B cell (primary cell): ENCODE results near the gene GJA9. TPM values are rescaled to one million over a fixed set of nuclear protein-coding genes. Genes with fewer than 3 reads are reported as not detected.

Source experiments
- ATAC-seq: fragments of 200-7000 bp; cut with Tn5 transposase; one replicate; pipeline ENCODE4 v1.10.0; 2021; ENCODE audit warnings: low read depth, mild to moderate bottlenecking, moderate number of reproducible peaks, moderate library complexity
- CTCF ChIA-PET: fragments of 350-600 bp; sonication (Branson Sonifier 250); formaldehyde crosslinking; loops from one replicate; lab custom pipeline; 2021; ENCODE audit warnings: antibody characterized with exemption, inconsistent platforms; lab: Charles Lee
- POLR2A ChIA-PET: fragments of 350-600 bp; sonication (Branson Sonifier 250); formaldehyde crosslinking; loops from one replicate; lab custom pipeline; 2021; ENCODE audit warnings: antibody characterized with exemption; lab: Charles Lee
- DNase-seq: peaks from one replicate; pipeline ENCODE4 v3.0.0; 2013
- H2AFZ ChIP-seq: 2 replicates; pipeline ENCODE4 v1.6.1; 2012; ENCODE audit warnings: mild to moderate bottlenecking, low read depth, low read length; ENCODE audit not compliant: insufficient read depth, poor library complexity, severe bottlenecking
- H3K27ac ChIP-seq, 2 donors: 1 replicate in 1 of 2; 2 replicates in 1 of 2; pipeline ENCODE4 v1.5.1; 2012 to 2013; ENCODE audit warnings: low read length in 2 of 2, mild to moderate bottlenecking in 2 of 2, moderate library complexity in 1 of 2
- H3K27me3 ChIP-seq, 4 experiments: fragments of 200-600 bp in 1 of 4; sonication (generic) in 1 of 4; replicated peaks in 1 of 4; 1 replicate in 2 of 4; 2 replicates in 2 of 4; pipeline versions ENCODE4 v1.6.1 to v1.7.0; 2013 to 2016; ENCODE audit warnings: low read length in 3 of 4, mild to moderate bottlenecking in 2 of 4, mixed read lengths in 1 of 4, moderate library complexity in 1 of 4; ENCODE audit not compliant: insufficient read depth in 4 of 4, control insufficient read depth in 3 of 4; ENCODE audit errors: control extremely low read depth in 1 of 4
- H3K36me3 ChIP-seq, 2 experiments: replicated peaks in 1 of 2; 1 replicate in 1 of 2; 2 replicates in 1 of 2; pipeline versions ENCODE4 v1.6.1 to v1.7.1; 2013; ENCODE audit warnings: low read length in 1 of 2; ENCODE audit not compliant: insufficient read depth in 2 of 2, control insufficient read depth in 1 of 2; ENCODE audit errors: control extremely low read depth in 1 of 2, extremely low read depth in 1 of 2
- H3K4me1 ChIP-seq, 2 donors: fragments of 200-600 bp in 1 of 2; sonication (generic) in 1 of 2; 1 replicate in 1 of 2; 2 replicates in 1 of 2; pipeline versions ENCODE4 v1.5.1 to v1.6.1; 2013 to 2017; ENCODE audit warnings: low read length in 2 of 2; ENCODE audit not compliant: control insufficient read depth in 2 of 2, insufficient read depth in 2 of 2
- H3K4me2 ChIP-seq: replicated peaks from 2 replicates; pipeline ENCODE3; 2012; ENCODE audit warnings: mild to moderate bottlenecking, low read depth, low read length; ENCODE audit not compliant: poor library complexity, severe bottlenecking
- H3K4me3 ChIP-seq, 5 experiments: fragments of 200-600 bp in 1 of 5; sonication (generic) in 1 of 5; 1 replicate in 3 of 5; 2 replicates in 2 of 5; pipeline versions ENCODE4 v1.5.1 to v1.7.0; 2011 to 2016; ENCODE audit warnings: low read length in 4 of 5, mild to moderate bottlenecking in 4 of 5, low read depth in 2 of 5, control low read depth in 1 of 5, moderate library complexity in 1 of 5; ENCODE audit not compliant: insufficient read depth in 1 of 5; ENCODE audit errors: control extremely low read depth in 1 of 5, extremely low read depth in 1 of 5
- H3K79me2 ChIP-seq: fragments of 200-600 bp; sonication (generic); one replicate; pipeline ENCODE4 v1.6.0; 2016; ENCODE audit warnings: low read length; ENCODE audit not compliant: control insufficient read depth, insufficient read depth
- H3K9ac ChIP-seq: fragments of 200-600 bp; sonication (generic); 2 replicates; pipeline ENCODE4 v1.6.1; 2017; ENCODE audit warnings: mild to moderate bottlenecking, low read length, moderate library complexity
- H3K9me3 ChIP-seq, 3 donors: one replicate each; pipeline versions ENCODE4 v1.6.1 to v1.7.1; 2013; ENCODE audit warnings: low read length in 2 of 3; ENCODE audit not compliant: control insufficient read depth in 2 of 3, insufficient read depth in 1 of 3; ENCODE audit errors: control extremely low read depth in 1 of 3
- H4K20me1 ChIP-seq: 2 replicates; pipeline ENCODE4 v1.6.0; 2012; ENCODE audit warnings: mild to moderate bottlenecking, low read length; ENCODE audit not compliant: insufficient read depth, control insufficient read depth, poor library complexity, severe bottlenecking
- H3K27ac Mint-ChIP-seq: one replicate; pipeline ENCODE4 v1.8.0; 2021; ENCODE audit warnings: mixed read lengths
- H3K27me3 Mint-ChIP-seq: one replicate; pipeline ENCODE4 v1.8.0; 2021; ENCODE audit warnings: mixed read lengths
- H3K4me1 Mint-ChIP-seq: one replicate; pipeline ENCODE4 v1.8.0; 2021; ENCODE audit warnings: mixed read lengths
- H3K4me3 Mint-ChIP-seq: one replicate; pipeline ENCODE4 v1.8.0; 2021; ENCODE audit warnings: mixed read lengths
- H3K9me3 Mint-ChIP-seq: one replicate; pipeline ENCODE4 v1.8.0; 2022; ENCODE audit warnings: mixed read lengths; ENCODE audit not compliant: insufficient read depth
- CTCF ChIP-seq: fragments of 200-600 bp; IDR thresholded peaks from one replicate; pipeline ENCODE4 v1.8.0; 2022; ENCODE audit warnings: antibody characterized with exemption, mild to moderate bottlenecking
- EZH2 ChIP-seq: IDR thresholded peaks from 2 replicates; pipeline ENCODE4 v1.6.1; 2012; ENCODE audit warnings: borderline replicate concordance, low read depth, mild to moderate bottlenecking, moderate library complexity, low read length; ENCODE audit not compliant: insufficient read depth, poor library complexity, severe bottlenecking
- WGBS: methylation state at CpG from one replicate; pipeline ENCODE4 v1.1.5; 2013; ENCODE audit warnings: missing lambda C conversion rate; ENCODE audit not compliant: insufficient coverage; 5-methylcytosine and 5-hydroxymethylcytosine counted together
- intact Hi-C: fragments of 100-400 bp; cut with micrococcal nuclease; formaldehyde crosslinking; loops from one replicate; pipeline ENCODE4 v1.10.0; 2022
- polyA plus RNA-seq: library from polyadenylated mRNA; depleted of rRNA; stranded (reverse); fragments of >200 nt; gene quantifications from 2 replicates; pipeline ENCODE4 v1.2.3, GENCODE V29; 2012
- total RNA-seq, 2 donors: library from RNA; stranded (reverse); fragments of 120-200 nt in 1 of 2; gene quantifications; 1 replicate in 1 of 2; 2 replicates in 1 of 2; pipeline versions ENCODE4 v1.2.3 to v1.2.4, GENCODE V29; 2013 to 2022

GJA9 gene
- total and polyA plus RNA-seq, 2 donors (not counting 1 experiment from before 2014, with no cell fraction given): not detected

DNA sequence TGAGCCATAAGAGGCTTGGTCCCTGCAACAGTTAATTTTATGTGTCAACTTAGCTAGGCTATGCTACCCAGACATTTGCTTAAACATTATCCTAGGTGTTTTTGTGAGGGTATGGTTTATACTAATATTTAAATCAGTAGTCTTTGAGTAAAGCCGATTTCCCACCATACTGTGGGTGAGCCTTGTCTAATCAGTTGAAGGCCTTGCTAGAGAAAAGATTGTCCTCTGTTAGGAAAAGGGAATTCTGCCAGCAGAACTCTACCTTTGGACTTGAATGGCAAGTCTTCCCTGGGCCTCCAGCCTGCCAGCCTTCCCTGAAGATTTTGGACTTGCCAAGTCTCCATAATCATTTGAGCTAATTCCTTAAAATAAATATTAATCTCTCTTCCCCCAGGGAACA is 36.4 kb upstream of the GJA9 start:
- ATAC-seq (no peak), DNase-seq (no peak)
- intact Hi-C loops: no loop called here
- H3K4me1 ChIP-seq: no peaks in the 10 kb centered on the region
- no peaks in the 10 kb centered on the region for H3K79me2 ChIP-seq
- POLR2A ChIA-PET: no interaction called here
- 100% methylated on average over 1 of the region's 1 CpG for WGBS
- no peak overlapping the region for H2AFZ ChIP-seq
- no peak for TF ChIP-seq CTCF
- no peak for TF ChIP-seq EZH2
- no peaks in the 10 kb centered on the region for H3K27me3 ChIP-seq
- H3K9me3 ChIP-seq: no peaks in the 10 kb centered on the region
- no peak overlapping the region for H3K4me3 ChIP-seq
- H3K36me3 ChIP-seq: no peaks in the 10 kb centered on the region
- H3K4me3 Mint-ChIP-seq: no peak overlapping the region
- H3K27ac ChIP-seq: no peak overlapping the region
- no peak overlapping the region for H3K9ac ChIP-seq
- H3K27ac Mint-ChIP-seq: no peak overlapping the region
- H3K27me3 Mint-ChIP-seq: no peaks in the 10 kb centered on the region
- H3K4me1 Mint-ChIP-seq: no peaks in the 10 kb centered on the region
- CTCF ChIA-PET: no interaction called here
- H3K9me3 Mint-ChIP-seq: no peaks in the 10 kb centered on the region
- no peaks in the 10 kb centered on the region for H4K20me1 ChIP-seq
- H3K4me2 ChIP-seq: no peak overlapping the region

DNA sequence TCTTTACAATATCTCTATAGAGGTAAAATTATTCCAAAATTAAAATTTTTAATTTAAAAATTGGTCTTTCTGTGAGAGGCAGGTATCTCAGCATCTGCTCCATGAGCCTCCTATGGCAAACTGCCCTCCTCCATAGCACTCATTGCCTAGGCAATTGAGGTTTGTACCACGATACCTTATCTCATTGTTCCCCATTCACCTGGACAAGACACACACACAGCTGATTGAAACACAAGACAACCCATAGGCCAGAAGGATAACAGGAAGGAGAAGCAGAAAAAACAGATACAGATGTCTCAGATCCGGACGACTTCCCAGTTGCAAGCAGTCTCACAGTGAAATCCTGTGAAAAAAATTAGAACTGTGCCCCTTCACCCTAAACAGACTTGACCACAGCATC is 36.0 kb upstream of the GJA9 start:
- Mint-ChIP-seq H3K9me3 (no peaks in the 10 kb centered on the region), H3K27me3 (no peaks in the 10 kb centered on the region), H3K27ac (no peak overlapping the region), H3K4me1 (no peaks in the 10 kb centered on the region), H3K4me3 (no peak overlapping the region)
- H3K36me3 ChIP-seq: no peaks in the 10 kb centered on the region
- no peak overlapping the region for H2AFZ ChIP-seq
- no peak for TF ChIP-seq CTCF
- no peak for TF ChIP-seq EZH2
- ChIA-PET CTCF (no interaction called here), POLR2A (interaction anchor here (0.7 kb wide), 1 partner anchor 64 kb away, joined by 5 read pairs; no protein-coding TSS in a partner anchor)
- intact Hi-C loops: no loop called here
- ATAC-seq (no peak), DNase-seq (no peak)
- H3K27me3 ChIP-seq: no peaks in the 10 kb centered on the region
- no peaks in the 10 kb centered on the region for H3K79me2 ChIP-seq
- no peaks in the 10 kb centered on the region for H4K20me1 ChIP-seq
- 87% methylated on average over 3 of the region's 3 CpGs for WGBS
- no peaks in the 10 kb centered on the region for H3K4me1 ChIP-seq
- H3K9me3 ChIP-seq: no peaks in the 10 kb centered on the region
- no peak overlapping the region for H3K4me3 ChIP-seq
- no peak overlapping the region for H3K9ac ChIP-seq
- no peak overlapping the region for H3K27ac ChIP-seq
- H3K4me2 ChIP-seq: no peak overlapping the region
